Adrenal gland (tissue), 12 donors: ENCODE measurements around the gene FOXP4. TPM values are rescaled to one million over a fixed set of nuclear protein-coding genes. Genes with fewer than 3 reads are reported as not detected.

ENCODE experiments used
- DNase-seq, 7 donors: peaks; one replicate each; pipeline ENCODE4 v3.0.0-alpha.2; 2019 to 2020
- H3K27ac ChIP-seq, 5 donors: fragments of 200-600 bp; sonication (generic) in 4 of 5; 1 replicate in 3 of 5; 2 replicates in 2 of 5; pipeline versions ENCODE4 v1.5.1 to v1.8.0; 2016 to 2020; ENCODE audit warnings: mild to moderate bottlenecking in 1 of 5
- H3K27me3 ChIP-seq: fragments of 200-600 bp; 2 replicates; pipeline ENCODE4 v1.8.0; 2021
- H3K36me3 ChIP-seq, 2 donors: fragments of 200-600 bp; replicated peaks in 1 of 2; 1 replicate in 1 of 2; 2 replicates in 1 of 2; pipeline versions ENCODE4 v1.5.1 to v1.8.0; 2018 to 2022
- H3K4me1 ChIP-seq, 2 donors: fragments of 200-600 bp; replicated peaks in 1 of 2; 1 replicate in 1 of 2; 2 replicates in 1 of 2; pipeline versions ENCODE4 v1.5.1 to v1.8.0; 2018 to 2021
- H3K4me3 ChIP-seq, 4 donors: fragments of 200-600 bp; sonication (generic) in 3 of 4; one replicate each; pipeline ENCODE4 v1.5.1; 2016 to 2018
- H3K9me3 ChIP-seq, 3 donors: fragments of 200-600 bp; sonication (generic) in 1 of 3; replicated peaks in 1 of 3; 1 replicate in 2 of 3; 2 replicates in 1 of 3; pipeline versions ENCODE4 v1.5.1 to v1.8.0; 2016 to 2021
- POLR2A ChIP-seq, 2 donors: fragments of 450-650 bp; IDR thresholded peaks; one replicate each; pipeline ENCODE4 v1.6.1; 2017; ENCODE audit warnings: antibody characterized with exemption in 2 of 2, mild to moderate bottlenecking in 2 of 2, moderate library complexity in 1 of 2
- WGBS, 4 donors: extraction: QIAGEN DNeasy Blood & Tissue Kit in 2 of 4; methylation state at CpG; one replicate each; pipeline versions ENCODE4 v1.1.5 to v1.1.7; 2013 to 2017; 5-methylcytosine and 5-hydroxymethylcytosine counted together
- intact Hi-C, 2 donors: fragments of 100-400 bp; cut with DNase I; formaldehyde crosslinking; loops; one replicate each; pipeline versions ENCODE4 v1.14.1 to v1.15.0; 2022 to 2023
- polyA plus RNA-seq, 3 donors: library from polyadenylated mRNA; stranded (reverse); fragments of 200-250 nt in 2 of 3; fragments of 350-450 nt in 1 of 3; fragmentation: Illumina TruSeq in 1 of 3; extraction: RNeasy Lipid Tissue Mini Kit (QIAGEN cat#74804) in 1 of 3; gene quantifications; one replicate each; pipeline ENCODE4 v1.2.3, GENCODE V29; 2013 to 2014
- total RNA-seq, 9 donors: library from RNA; depleted of rRNA in 4 of 9; stranded (reverse); fragments of >200 nt in 4 of 9; fragments of 120-200 nt in 1 of 9; fragmentation: NEBNext Ultra II Directional in 1 of 9; extraction: Animal tissue kit (Norgen Biotek cat#: 25700) in 1 of 9; gene quantifications; one replicate each; pipeline versions ENCODE4 v1.1.0 to v1.2.4, GENCODE V29; 2013 to 2023
- TF ChIP-seq, protein P1 (sequence below), 6 experiments: fragments of 450-650 bp in 4 of 6; fragments of 200-600 bp in 2 of 6; sonication (generic) in 1 of 6; IDR thresholded peaks; 1 replicate in 5 of 6; 2 replicates in 1 of 6; pipeline versions ENCODE4 v1.5.1 to v1.8.0; 2016 to 2021; ENCODE audit warnings: antibody characterized with exemption in 6 of 6, mild to moderate bottlenecking in 2 of 6, moderate library complexity in 1 of 6
- donor health status: healthy with polysubstance abuse.
- donor health status: Bipolar disorder and iron deficiency.
- donor health status: DM: yes; HTN: yes; CAD: no.
- donor health status: DM: no; HTN: no; CAD: no.
- donor health status: DM: no; HTN: no; CAD: no.
- donor health status: DM: yes; HTN: yes; CAD: no.

Gene FOXP4
- total and polyA plus RNA-seq, 12 donors = 1.6 to 18.2 (median 11.3) TPM

DNA sequence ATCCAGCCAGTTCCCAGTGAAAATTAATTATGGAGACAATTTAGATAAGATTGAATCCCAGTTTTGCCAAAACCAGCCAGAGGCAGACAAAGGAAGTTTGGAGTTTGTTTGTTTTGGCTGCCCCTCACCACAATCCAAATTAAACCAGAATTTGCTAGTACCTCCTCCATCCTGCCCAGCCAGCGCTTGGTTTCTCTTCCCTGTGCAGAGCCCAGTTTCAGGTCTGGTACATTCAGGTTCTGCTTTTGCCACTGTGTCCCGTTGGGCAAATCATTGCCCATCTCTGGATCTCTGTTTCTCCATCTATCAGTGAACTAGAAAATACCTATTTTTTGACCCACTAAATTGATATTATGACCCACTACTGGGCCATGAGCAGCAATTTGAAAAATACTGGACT, 26.4 kb downstream of the FOXP4 start:
- H3K27me3 ChIP-seq = no peaks in the 10 kb centered on the region

DNA sequence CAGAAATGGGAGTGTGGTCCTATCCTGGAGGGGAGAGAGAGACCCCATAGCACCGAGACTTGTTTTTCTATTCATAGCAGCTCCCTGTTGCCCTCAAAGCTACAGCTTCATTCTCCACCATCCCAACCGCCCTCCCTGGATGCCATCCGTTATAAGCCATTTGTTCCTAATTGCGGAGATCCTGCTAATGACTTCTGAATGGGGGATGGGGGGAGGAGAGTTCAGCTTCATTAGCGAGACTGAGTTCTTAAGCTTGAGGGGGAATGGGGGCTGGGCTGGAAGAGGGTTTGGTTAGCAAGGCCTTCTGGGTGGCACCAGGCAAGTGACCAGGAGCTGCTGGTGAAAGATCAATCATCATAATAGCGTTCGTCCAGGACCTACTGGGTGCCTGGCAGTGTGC, 27.1 kb downstream of the FOXP4 start:
- H3K4me1 ChIP-seq = peaks cover 0 to 21% of the 10 kb centered on the region in 2 donors
- WGBS, 4 donors = 90 to 94% (median 92%) methylated on average over 7 of the region's 7 CpGs

More for the DNA sequence above, 26.4 kb downstream of the FOXP4 start:
- TF ChIP-seq, protein P1, sequence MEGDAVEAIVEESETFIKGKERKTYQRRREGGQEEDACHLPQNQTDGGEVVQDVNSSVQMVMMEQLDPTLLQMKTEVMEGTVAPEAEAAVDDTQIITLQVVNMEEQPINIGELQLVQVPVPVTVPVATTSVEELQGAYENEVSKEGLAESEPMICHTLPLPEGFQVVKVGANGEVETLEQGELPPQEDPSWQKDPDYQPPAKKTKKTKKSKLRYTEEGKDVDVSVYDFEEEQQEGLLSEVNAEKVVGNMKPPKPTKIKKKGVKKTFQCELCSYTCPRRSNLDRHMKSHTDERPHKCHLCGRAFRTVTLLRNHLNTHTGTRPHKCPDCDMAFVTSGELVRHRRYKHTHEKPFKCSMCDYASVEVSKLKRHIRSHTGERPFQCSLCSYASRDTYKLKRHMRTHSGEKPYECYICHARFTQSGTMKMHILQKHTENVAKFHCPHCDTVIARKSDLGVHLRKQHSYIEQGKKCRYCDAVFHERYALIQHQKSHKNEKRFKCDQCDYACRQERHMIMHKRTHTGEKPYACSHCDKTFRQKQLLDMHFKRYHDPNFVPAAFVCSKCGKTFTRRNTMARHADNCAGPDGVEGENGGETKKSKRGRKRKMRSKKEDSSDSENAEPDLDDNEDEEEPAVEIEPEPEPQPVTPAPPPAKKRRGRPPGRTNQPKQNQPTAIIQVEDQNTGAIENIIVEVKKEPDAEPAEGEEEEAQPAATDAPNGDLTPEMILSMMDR (IDR thresholded peaks at IDR 0.05) = no peak
- TF ChIP-seq POLR2A (IDR thresholded peaks at IDR 0.05) = no peak
- Histone ChIP-seq H3K4me1 (peaks cover 0 to 20% of the 10 kb centered on the region in 2 donors), H3K36me3 (no peaks in the 10 kb centered on the region), H3K9me3 (no peaks in the 10 kb centered on the region), H3K4me3 (no peak overlapping the region), H3K27ac (no peak overlapping the region)
- no peak for DNase-seq
- intact Hi-C loops = no loop called here
- 53 to 91% (median 83%) methylated on average over 2 of the region's 2 CpGs for WGBS, 4 donors

DNA sequence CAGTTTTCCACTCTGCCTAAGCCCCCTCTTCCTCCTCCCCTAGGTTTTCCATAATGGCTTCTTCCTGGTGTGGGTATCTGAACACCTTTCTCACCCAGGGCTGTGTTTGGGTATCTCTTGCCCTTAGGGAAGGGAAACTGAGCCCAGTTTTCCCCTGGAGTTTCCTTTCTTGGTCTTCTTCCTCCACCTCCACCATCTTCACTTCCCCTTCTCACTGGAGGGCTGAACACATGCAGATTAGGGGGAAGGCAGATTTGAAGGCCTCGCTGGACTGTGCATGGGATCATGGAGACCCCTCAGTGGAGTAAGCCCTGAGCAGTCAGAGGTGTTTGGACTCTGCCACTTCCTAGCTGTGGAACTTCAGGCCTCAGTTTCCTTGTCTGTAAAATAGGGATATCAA, 27.8 kb downstream of the FOXP4 start:
- no peak overlapping the region for H3K27ac ChIP-seq
- H3K27me3 ChIP-seq = no peaks in the 10 kb centered on the region
- peaks cover 0 to 22% of the 10 kb centered on the region in 2 donors for H3K4me1 ChIP-seq
- WGBS, 4 donors = 64 to 100% (median 88%) methylated on average over 1 of the region's 1 CpG
- DNase-seq = no peak
- TF ChIP-seq, protein P1 (IDR thresholded peaks at IDR 0.05) = no peak
- TF ChIP-seq POLR2A (IDR thresholded peaks at IDR 0.05) = no peak
- H3K36me3 ChIP-seq = no peaks in the 10 kb centered on the region
- intact Hi-C loops = no loop called here
- no peak overlapping the region for H3K4me3 ChIP-seq
- H3K9me3 ChIP-seq = no peaks in the 10 kb centered on the region

More for the DNA sequence above, 27.1 kb downstream of the FOXP4 start:
- no peaks in the 10 kb centered on the region for H3K27me3 ChIP-seq
- no peak overlapping the region for H3K27ac ChIP-seq
- TF ChIP-seq, protein P1 (IDR thresholded peaks at IDR 0.05) = no peak
- TF ChIP-seq POLR2A (IDR thresholded peaks at IDR 0.05) = no peak
- H3K9me3 ChIP-seq = no peaks in the 10 kb centered on the region
- H3K36me3 ChIP-seq = no peaks in the 10 kb centered on the region
- H3K4me3 ChIP-seq = no peak overlapping the region
- intact Hi-C loops = no loop called here
- no peak for DNase-seq

DNA sequence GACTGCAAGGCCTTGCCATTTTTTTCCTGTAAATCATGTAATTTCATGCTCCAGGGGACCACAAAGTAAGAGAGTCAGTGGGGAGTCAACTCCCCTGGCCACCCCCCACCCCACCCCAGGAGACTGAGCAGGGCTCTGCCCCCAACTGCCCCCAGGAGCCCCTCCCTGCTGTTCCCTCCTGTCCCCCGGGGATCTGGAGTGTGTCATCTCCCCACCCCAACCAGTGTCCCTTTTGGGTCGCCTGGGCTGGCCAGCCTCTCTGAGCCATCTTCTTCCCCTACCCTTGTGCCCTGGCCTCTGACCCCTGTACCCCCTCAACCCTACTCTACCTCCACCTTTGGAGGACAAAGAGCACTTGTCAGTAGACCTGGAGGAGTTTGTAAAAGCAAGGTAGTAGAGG, 29.4 kb downstream of the FOXP4 start:
- WGBS, 4 donors = 63 to 80% (median 74%) methylated on average over 2 of the region's 2 CpGs
- Histone ChIP-seq H3K4me1 (peaks cover 0 to 22% of the 10 kb centered on the region in 2 donors), H3K27me3 (no peaks in the 10 kb centered on the region), H3K4me3 (no peak overlapping the region), H3K36me3 (no peaks in the 10 kb centered on the region), H3K9me3 (no peaks in the 10 kb centered on the region), H3K27ac (no peak overlapping the region)
- no peak for DNase-seq
- TF ChIP-seq, protein P1 (IDR thresholded peaks at IDR 0.05) = no peak
- TF ChIP-seq POLR2A (IDR thresholded peaks at IDR 0.05) = no peak
- intact Hi-C loops = no loop called here
